HepG2 (cell line): Measurements from ENCODE around the gene ILDR2. TPM values are rescaled to one million over a fixed set of nuclear protein-coding genes. Genes with fewer than 3 reads are reported as not detected.

Experiments
- ARID2 ChIP-seq: sonication (generic); formaldehyde crosslinking; IDR thresholded peaks from 2 replicates; pipeline ENCODE4 v1.8.1; 2022; ENCODE audit warnings: mild to moderate bottlenecking, missing genetic modification reagents, borderline replicate concordance
- CCDC6 ChIP-seq: sonication (generic); formaldehyde crosslinking; IDR thresholded peaks from 2 replicates; pipeline ENCODE4 v1.8.1; 2022; ENCODE audit warnings: mild to moderate bottlenecking, missing genetic modification reagents, moderate library complexity
- FOXK1 ChIP-seq: sonication (generic); formaldehyde crosslinking; IDR thresholded peaks from 2 replicates; pipeline ENCODE4 v1.4.0; 2020; ENCODE audit warnings: low read depth, missing genetic modification reagents, borderline replicate concordance
- GPN1 ChIP-seq: sonication (generic); formaldehyde crosslinking; IDR thresholded peaks from 2 replicates; pipeline ENCODE4 v1.5.1; 2020; ENCODE audit warnings: missing genetic modification reagents, borderline replicate concordance
- MBD4 ChIP-seq: IDR thresholded peaks from 2 replicates; pipeline ENCODE4 v1.6.1; 2012; ENCODE audit warnings: low read length, inconsistent platforms, borderline replicate concordance
- MED13 ChIP-seq: sonication (generic); formaldehyde crosslinking; IDR thresholded peaks from 2 replicates; pipeline ENCODE4 v1.5.0; 2020; ENCODE audit warnings: missing genetic modification reagents
- MIER3 ChIP-seq: IDR thresholded peaks from 2 replicates; pipeline ENCODE4 v1.6.1; 2016; ENCODE audit warnings: missing compliant biosample characterization, borderline replicate concordance
- NCOR1 ChIP-seq: fragments of 200-600 bp; sonication (generic); IDR thresholded peaks from 2 replicates; pipeline ENCODE4 v1.7.0; 2017; ENCODE audit warnings: antibody characterized with exemption, low read length, borderline replicate concordance
- PCBP2 ChIP-seq: fragments of 200-400 bp; formaldehyde crosslinking; optimal IDR thresholded peaks from 2 replicates; pipeline ENCODE3; 2018; ENCODE audit warnings: low read length, low read depth; ENCODE audit not compliant: poor library complexity, severe bottlenecking
- ZNF251 ChIP-seq: sonication (generic); formaldehyde crosslinking; IDR thresholded peaks from 2 replicates; pipeline ENCODE4 v1.9.0; 2021; ENCODE audit warnings: mild to moderate bottlenecking, missing genetic modification reagents
- ZNF564 ChIP-seq: sonication (generic); formaldehyde crosslinking; IDR thresholded peaks from 2 replicates; pipeline ENCODE4 v1.8.1; 2023; ENCODE audit warnings: mild to moderate bottlenecking, missing genetic modification reagents
- ZNF570 ChIP-seq: sonication (generic); formaldehyde crosslinking; IDR thresholded peaks from 2 replicates; pipeline ENCODE4 v1.4.0; 2020; ENCODE audit warnings: mild to moderate bottlenecking, missing genetic modification reagents, borderline replicate concordance
- ZNF614 ChIP-seq: IDR thresholded peaks from 2 replicates; pipeline ENCODE4 v1.6.1; 2018; ENCODE audit warnings: missing biosample characterization, missing genetic modification reagents, inconsistent platforms, borderline replicate concordance
- ZNF775 ChIP-seq: sonication (generic); formaldehyde crosslinking; IDR thresholded peaks from 2 replicates; pipeline ENCODE4 v1.4.0; 2020; ENCODE audit warnings: missing genetic modification reagents, mild to moderate bottlenecking, moderate library complexity, borderline replicate concordance
- polyA plus RNA-seq, 8 experiments: library from polyadenylated mRNA; depleted of rRNA in 3 of 8; stranded (reverse) in 7 of 8; unstranded in 1 of 8; fragments of >200 nt; fragmentation: Illumina TruSeq in 4 of 8; extraction: Trizol in 4 of 8; gene quantifications; 2 replicates each; pipeline versions ENCODE4 v1.2.1 to v1.2.3, GENCODE V29; 2011 to 2016; ENCODE audit warnings: low read depth in 4 of 8, missing spikeins in 1 of 8, mixed read lengths in 1 of 8; ENCODE audit not compliant: insufficient read depth in 1 of 8
- total RNA-seq, 5 experiments: library from RNA; depleted of rRNA; stranded (reverse); fragments of >200 nt; fragmentation: Illumina TruSeq; extraction: Trizol; gene quantifications; 2 replicates each; pipeline ENCODE4 v1.2.3, GENCODE V29; 2016; ENCODE audit warnings: low read depth in 1 of 5
- TF ChIP-seq, protein P1 (sequence below): sonication (generic); formaldehyde crosslinking; IDR thresholded peaks from 2 replicates; pipeline ENCODE4 v1.5.0; 2020; ENCODE audit warnings: mild to moderate bottlenecking, missing genetic modification reagents
- TF ChIP-seq, protein P2 (sequence below): sonication (generic); formaldehyde crosslinking; IDR thresholded peaks from 2 replicates; pipeline ENCODE4 v1.4.0; 2020; ENCODE audit warnings: missing genetic modification reagents
- TF ChIP-seq, protein P3 (sequence below): sonication (generic); formaldehyde crosslinking; IDR thresholded peaks from 2 replicates; pipeline ENCODE4 v1.5.1; 2020; ENCODE audit warnings: missing genetic modification reagents, mild to moderate bottlenecking, borderline replicate concordance
- TF ChIP-seq, protein P4 (sequence below): sonication (generic); formaldehyde crosslinking; IDR thresholded peaks from 2 replicates; pipeline ENCODE4 v1.4.0; 2020; ENCODE audit warnings: mild to moderate bottlenecking, missing genetic modification reagents

ILDR2 gene
- total and polyA plus RNA-seq, 2 of the 13 experiments (the other 11 are each of a cell fraction or from before 2014, with no cell fraction given): 0.04 TPM; not detected in 1

DNA sequence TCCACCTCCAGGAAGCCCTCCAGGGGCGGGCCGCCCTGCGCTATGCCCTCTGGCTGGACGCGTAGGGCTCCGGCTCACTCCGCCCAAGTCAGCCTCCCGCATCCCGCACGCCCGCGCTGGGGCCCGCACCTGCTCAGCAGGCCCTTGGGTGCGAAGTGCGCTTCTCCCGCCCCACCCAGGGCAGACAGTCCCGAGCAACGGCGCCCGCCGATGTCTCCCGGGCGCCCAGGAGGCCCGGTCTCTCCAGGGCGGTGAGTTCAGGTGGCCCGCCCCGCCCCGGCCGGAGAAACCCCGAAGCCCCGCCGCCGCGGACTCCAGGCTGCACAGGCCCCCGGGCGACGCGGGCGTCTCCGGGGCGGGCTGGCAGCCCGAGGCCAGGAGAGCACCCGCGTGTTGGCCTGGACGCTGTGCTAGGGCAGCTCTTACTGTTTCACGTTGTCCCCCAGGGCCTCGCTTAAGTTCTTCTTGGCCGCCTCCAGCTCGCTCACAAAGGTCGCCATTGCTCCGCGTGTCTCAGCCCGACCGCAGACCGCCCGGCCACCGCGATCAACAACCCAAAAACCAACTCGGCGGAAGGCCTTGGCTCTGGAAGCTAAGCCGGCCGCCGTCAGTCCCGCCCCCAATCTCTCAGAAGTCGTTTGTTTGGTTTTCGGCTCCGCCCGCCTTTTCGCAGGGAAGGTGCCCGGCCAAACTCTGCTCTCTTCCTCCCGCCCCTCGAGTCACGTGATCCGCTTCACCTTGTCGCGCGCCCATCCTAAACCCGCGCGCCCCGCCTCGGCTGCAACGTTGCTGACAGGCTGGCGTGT lies 99.4 kb downstream of the ILDR2 start, which contains the start of gene TADA1 (continued):
- TF ChIP-seq ZNF570 (CRISPR knock-in tag): no peak
- TF ChIP-seq CCDC6: no peak
- TF ChIP-seq FOXK1 (CRISPR knock-in tag): peak; percentile 73
- peak; percentile 36; the same call in 1 of the 2 replicates for TF ChIP-seq NCOR1
- TF ChIP-seq MIER3: 0 out of 2 replicates have a peak, but pooled peaks have one; percentile 60
- TF ChIP-seq GPN1 (CRISPR knock-in tag): no peak
- TF ChIP-seq MED13 (CRISPR knock-in tag): no peak
- peak; percentile 75 for TF ChIP-seq ZNF614
- no peak; the same call in 1 of the 2 replicates for TF ChIP-seq ARID2 (CRISPR knock-in tag)
- TF ChIP-seq, protein P1, sequence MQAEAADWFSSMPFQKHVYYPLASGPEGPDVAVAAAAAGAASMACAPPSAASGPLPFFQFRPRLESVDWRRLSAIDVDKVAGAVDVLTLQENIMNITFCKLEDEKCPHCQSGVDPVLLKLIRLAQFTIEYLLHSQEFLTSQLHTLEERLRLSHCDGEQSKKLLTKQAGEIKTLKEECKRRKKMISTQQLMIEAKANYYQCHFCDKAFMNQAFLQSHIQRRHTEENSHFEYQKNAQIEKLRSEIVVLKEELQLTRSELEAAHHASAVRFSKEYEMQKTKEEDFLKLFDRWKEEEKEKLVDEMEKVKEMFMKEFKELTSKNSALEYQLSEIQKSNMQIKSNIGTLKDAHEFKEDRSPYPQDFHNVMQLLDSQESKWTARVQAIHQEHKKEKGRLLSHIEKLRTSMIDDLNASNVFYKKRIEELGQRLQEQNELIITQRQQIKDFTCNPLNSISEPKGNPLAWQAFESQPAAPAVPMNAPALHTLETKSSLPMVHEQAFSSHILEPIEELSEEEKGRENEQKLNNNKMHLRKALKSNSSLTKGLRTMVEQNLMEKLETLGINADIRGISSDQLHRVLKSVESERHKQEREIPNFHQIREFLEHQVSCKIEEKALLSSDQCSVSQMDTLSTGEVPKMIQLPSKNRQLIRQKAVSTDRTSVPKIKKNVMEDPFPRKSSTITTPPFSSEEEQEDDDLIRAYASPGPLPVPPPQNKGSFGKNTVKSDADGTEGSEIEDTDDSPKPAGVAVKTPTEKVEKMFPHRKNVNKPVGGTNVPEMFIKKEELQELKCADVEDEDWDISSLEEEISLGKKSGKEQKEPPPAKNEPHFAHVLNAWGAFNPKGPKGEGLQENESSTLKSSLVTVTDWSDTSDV (CRISPR knock-in tag): no peak
- no peak for TF ChIP-seq ZNF251 (CRISPR knock-in tag)
- TF ChIP-seq ZNF564 (CRISPR knock-in tag): peak; percentile 41; the same call in 1 of the 2 replicates
- TF ChIP-seq, protein P2, sequence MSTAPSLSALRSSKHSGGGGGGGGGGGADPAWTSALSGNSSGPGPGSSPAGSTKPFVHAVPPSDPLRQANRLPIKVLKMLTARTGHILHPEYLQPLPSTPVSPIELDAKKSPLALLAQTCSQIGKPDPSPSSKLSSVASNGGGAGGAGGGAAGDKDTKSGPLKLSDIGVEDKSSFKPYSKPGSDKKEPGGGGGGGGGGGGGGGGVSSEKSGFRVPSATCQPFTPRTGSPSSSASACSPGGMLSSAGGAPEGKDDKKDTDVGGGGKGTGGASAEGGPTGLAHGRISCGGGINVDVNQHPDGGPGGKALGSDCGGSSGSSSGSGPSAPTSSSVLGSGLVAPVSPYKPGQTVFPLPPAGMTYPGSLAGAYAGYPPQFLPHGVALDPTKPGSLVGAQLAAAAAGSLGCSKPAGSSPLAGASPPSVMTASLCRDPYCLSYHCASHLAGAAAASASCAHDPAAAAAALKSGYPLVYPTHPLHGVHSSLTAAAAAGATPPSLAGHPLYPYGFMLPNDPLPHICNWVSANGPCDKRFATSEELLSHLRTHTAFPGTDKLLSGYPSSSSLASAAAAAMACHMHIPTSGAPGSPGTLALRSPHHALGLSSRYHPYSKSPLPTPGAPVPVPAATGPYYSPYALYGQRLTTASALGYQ: peak; percentile 39; the same call in 1 of the 2 replicates
- TF ChIP-seq, protein P3, sequence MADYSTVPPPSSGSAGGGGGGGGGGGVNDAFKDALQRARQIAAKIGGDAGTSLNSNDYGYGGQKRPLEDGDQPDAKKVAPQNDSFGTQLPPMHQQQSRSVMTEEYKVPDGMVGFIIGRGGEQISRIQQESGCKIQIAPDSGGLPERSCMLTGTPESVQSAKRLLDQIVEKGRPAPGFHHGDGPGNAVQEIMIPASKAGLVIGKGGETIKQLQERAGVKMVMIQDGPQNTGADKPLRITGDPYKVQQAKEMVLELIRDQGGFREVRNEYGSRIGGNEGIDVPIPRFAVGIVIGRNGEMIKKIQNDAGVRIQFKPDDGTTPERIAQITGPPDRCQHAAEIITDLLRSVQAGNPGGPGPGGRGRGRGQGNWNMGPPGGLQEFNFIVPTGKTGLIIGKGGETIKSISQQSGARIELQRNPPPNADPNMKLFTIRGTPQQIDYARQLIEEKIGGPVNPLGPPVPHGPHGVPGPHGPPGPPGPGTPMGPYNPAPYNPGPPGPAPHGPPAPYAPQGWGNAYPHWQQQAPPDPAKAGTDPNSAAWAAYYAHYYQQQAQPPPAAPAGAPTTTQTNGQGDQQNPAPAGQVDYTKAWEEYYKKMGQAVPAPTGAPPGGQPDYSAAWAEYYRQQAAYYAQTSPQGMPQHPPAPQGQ (CRISPR knock-in tag): no peak
- TF ChIP-seq, protein P4, sequence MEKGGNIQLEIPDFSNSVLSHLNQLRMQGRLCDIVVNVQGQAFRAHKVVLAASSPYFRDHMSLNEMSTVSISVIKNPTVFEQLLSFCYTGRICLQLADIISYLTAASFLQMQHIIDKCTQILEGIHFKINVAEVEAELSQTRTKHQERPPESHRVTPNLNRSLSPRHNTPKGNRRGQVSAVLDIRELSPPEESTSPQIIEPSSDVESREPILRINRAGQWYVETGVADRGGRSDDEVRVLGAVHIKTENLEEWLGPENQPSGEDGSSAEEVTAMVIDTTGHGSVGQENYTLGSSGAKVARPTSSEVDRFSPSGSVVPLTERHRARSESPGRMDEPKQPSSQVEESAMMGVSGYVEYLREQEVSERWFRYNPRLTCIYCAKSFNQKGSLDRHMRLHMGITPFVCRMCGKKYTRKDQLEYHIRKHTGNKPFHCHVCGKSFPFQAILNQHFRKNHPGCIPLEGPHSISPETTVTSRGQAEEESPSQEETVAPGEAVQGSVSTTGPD: no peak
- no peak for TF ChIP-seq ZNF775 (CRISPR knock-in tag)
- TF ChIP-seq PCBP2: no peak
- TF ChIP-seq MBD4: no peak
